SHP77 (cell line): ENCODE data around the gene CHST10.
"Not testable (repeated sequence)": the region's sequence is repeated elsewhere in the genome, so short reads cannot be mapped to it uniquely, and the experiment has no call there.

Experiments
- DNase-seq, 2 experiments: peaks; one replicate each; lab custom pipeline; 2025; lab: John Stamatoyannopoulos, UW

Gene CHST10, protein sequence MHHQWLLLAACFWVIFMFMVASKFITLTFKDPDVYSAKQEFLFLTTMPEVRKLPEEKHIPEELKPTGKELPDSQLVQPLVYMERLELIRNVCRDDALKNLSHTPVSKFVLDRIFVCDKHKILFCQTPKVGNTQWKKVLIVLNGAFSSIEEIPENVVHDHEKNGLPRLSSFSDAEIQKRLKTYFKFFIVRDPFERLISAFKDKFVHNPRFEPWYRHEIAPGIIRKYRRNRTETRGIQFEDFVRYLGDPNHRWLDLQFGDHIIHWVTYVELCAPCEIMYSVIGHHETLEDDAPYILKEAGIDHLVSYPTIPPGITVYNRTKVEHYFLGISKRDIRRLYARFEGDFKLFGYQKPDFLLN

GRCh38 chr2:100416935-100417710 is at the start of gene CHST10:
Gene CHST10 (minus strand): TSS chr2:100417668. CDS start chr2:100406675, 10,993 bp downstream.
- peak in 1 of 2 experiments; percentile 13 for DNase-seq

DNA sequence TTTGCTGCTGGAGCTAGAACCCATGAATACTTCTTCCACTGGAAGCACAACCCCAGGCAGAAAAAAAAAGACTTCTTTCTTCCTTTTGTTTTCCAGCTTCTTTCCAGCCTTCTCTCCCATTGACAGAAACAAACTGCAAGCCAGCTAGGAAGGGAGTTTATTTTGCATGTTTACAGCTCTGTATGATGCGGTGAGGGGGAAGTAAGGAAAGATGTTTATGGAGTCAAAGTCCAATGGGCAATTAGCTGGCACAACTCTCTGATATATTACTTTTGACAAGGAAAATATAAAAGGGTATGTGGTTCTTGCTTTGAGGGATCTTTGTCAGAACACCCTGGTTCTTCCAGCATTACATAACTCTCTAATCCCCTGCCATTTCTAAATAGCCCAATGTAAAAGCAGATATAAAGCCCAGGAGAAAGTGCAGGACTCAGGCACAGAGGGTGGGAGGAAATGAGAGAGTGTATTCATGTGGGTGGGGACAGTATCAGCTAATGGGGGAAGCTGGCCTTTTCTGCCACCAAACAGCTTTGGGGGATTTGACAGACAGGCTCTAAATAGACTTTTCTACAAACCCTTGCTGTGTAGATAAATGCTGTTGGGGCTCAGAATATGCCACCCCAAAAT is 43.5 kb upstream of the CHST10 start:
- DNase-seq, result no peak

DNA sequence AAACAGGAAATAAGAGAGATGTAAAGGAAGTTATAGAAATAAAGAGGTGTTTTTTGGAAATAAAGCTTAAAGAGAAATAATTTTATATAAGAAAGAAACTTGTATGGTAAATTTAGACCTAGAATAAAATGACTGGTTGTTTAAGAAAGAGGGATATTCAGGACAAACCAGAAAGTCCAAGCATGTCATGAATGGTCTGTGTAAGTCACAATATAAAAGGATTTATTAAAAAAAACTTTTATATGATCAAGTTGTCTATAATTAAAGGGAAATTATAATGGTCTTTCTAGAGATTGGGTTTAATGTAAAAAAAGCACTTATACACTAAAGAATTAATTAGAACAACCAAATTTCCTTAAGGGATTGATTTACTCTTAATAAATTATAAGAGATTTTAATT is 38.9 kb upstream of the CHST10 start:
- DNase-seq, result not testable (repeated sequence)

- no peak for DNase-seq
Measured at GRCh38 chr2:100453853-100454252, 36.4 kb upstream of the CHST10 start.

GRCh38 chr2:100451734-100452133 is 34.3 kb upstream of the CHST10 start:
- DNase-seq, result no peak

GRCh38 chr2:100451092-100451491 is 33.6 kb upstream of the CHST10 start:
- no peak for DNase-seq

DNA sequence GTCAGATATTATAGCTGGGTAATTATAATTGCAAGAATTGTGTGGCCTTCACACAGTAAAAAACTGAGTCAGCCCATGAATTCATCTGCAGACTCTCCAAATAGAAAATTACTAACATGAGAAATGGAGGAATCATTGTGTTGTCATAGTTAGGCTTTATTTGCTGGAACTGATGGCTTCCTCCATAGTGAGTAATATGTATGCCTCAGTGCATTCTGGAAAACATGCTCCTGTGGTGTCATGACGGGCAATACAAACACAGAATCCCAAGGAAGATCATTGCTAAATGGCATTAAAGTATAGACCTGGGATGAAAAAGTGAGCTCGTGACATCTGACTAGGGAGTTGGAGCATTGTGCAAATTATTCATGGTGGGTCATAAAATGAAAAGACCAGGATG is 29.2 kb upstream of the CHST10 start:
- DNase-seq, result no peak

- DNase-seq, result no peak
Measured at GRCh38 chr2:100437751-100438150, 20.3 kb upstream of the CHST10 start.

DNA sequence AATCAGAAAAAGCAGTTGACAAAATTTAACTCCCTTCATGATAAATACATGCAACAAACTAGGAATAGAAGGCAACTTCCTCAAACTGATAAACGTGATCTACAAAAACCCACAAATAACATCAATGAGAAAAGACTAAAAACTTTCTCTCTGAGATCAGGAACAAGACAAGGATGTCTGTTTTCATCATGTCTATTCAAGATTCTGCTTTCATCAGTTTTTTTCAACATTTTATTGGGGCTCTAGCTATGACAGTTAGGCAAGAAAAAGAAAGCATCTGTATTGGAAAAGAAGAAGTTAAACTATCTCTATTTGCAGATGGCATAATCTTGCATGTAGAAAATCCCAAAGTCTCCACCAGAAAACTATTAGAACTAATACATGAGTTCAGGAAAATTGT is 12.3 kb upstream of the CHST10 start:
- DNase-seq, result no peak

DNA sequence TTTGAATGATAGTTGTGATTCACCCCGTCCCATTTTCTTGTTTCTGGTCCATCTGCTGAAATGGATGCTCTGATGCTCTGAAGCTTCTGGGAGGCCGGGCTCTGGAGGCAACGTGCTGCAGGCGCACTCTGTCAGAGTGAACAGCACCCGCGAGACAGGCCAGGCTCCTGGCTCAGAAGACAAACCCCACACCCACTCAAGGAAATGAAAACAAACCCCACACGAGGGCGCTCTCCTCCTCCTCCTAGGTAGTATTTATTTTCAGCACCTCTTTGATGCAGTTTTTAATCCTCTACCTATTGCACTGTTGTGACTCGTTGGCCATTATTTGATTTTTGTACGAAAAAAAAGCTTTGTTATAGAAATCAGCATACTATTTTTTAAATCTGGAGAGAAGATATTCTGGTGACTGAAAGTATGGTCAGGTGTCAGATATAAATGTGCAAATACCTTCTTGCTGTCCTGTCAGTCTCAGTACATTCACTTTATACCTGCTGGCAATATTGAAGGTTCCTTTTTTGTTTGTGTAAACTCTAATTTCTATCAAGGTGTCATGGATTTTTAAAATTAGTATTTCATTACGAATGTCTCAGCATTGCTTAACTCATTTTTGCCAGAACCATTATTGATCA is 10.3 kb upstream of the CHST10 start:
- peak; percentile 38 to 40 for DNase-seq

DNA sequence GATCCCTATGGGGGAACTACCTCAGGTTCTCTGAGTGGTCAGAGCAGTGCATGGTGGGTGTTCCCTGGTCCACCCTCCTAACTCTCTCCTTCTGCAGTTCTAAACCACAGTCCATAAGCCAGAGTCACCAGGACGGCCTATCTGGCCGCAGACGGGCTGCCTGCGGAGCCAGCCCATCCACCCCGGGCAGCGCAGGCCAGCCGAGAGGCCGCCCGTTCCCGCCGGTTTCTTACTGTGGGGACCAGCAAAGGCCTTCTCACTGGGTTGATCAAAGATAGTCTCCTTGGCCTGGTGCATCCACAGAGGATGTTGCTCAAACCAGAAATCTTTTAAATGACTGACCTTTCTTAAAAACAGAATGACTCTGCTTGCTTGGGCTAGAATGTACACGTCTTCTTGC is 9.6 kb upstream of the CHST10 start:
- no peak for DNase-seq

DNA sequence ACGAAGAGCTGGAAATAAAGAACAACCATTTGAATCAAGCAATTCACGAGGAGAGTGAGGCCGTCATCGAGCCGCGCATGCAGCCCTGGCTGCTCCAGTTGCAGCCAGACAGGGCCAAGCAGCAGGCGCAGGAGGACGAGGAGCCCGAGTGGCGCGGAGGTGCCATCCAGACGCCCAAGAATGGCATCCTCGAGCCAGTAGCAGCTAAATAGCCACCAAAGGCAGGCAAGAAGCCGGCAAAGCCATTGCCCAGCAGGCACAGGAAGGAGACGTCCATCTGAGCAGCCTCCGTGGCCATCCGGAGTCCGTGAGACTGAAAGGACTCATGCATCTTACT is 8.9 kb upstream of the CHST10 start:
- DNase-seq, result no peak

GRCh38 chr2:100425573-100426383 is 8.3 kb upstream of the CHST10 start:
- no peak for DNase-seq

- DNase-seq, result no peak
Measured at GRCh38 chr2:100425107-100425506, 7.6 kb upstream of the CHST10 start.

DNA sequence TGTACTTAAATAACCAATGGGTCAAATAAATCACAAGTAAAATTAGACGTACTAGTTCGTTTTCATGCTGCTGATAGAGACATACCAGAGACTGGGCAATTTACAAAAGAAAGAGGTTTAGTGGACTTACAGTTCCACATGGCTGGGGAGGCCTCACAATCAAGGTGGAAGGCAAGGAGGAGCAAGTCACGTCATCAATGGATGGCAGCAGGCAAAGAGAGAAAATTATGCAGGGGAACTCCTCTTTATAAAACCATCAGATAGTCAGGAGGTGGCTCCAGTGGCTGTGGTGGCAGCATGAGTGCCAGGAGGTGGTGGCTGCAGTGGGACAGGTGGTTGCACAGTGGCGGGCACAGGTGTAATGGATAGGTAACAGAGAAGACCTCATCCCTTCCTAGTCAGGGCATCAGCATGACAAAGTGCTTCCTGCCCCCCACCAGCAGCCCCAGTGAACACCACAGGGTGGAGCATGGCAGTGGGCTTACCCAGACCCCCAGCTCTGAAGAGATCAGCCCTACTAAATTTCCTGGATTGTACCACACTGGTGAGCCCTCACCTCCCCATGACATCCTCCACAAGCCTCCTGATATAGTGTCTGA is 6.9 kb upstream of the CHST10 start:
- no peak for DNase-seq

DNA sequence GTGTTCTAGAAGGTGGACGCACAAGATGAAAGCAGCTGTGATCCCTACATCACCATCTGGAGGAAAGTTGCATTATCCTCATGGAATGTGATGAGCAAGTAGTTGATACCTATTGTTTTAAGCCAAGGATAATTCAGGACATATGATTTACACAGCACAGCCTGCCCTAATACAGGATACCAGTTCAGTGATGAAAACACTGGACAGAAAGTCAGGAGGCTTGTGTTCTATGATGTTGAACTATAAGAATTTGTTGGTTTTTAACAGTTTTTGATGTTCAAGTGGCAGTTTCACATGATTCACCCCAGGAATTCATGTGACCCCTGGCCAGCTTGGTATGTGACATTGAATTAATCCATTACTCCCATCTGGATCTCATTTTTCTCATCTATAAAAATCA is 6.2 kb upstream of the CHST10 start:
- DNase-seq, result no peak

- DNase-seq, result peak in 1 of 2 experiments; percentile 10
Measured at GRCh38 chr2:100422320-100423055, 5.0 kb upstream of the CHST10 start.

DNA sequence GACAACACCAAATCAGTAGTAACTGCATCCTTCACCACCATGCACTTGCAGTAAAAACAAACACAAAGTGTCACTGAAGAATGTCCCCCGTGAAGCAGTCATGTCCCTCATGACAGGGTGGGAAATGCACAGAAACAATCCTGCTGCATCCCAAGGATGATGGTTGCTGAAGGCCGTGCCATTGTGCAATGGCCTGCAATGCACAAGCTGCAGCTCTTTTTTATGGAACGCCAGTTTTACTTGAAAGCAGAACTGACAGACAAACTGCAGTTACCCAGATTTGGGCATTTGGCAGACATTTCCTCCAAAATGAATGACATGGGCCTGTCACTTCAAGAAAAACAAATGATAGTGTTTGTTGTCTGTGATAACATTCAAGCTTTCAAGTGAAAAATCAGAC is 2.4 kb upstream of the CHST10 start:
- no peak for DNase-seq

DNA sequence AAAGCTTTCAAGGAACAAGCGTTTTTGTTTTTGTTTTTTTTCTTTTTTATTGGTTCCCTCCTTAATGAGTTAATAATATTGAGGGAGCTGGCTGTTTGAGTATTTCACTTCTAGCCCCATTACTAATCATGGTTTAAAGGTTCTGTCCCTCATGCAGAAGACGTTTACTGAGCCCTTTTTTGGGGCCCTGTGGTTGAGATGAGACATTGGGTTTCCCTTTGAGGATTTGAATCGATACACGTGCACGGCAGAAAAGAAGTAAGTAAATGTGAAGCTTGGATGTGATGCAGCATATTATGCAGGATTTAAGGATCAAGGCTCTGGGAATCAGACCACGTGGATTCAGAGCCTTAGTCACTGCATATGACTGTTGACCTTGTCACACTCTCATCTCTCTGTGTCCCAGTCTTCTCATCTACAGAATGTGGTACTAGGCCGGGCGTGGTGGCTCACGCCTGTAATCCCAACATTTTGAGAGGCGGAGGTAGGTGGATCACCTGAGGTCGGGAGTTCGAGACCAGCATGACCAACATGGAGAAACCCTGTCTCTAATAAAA is 1.0 kb upstream of the CHST10 start:
- DNase-seq, result no peak

DNA sequence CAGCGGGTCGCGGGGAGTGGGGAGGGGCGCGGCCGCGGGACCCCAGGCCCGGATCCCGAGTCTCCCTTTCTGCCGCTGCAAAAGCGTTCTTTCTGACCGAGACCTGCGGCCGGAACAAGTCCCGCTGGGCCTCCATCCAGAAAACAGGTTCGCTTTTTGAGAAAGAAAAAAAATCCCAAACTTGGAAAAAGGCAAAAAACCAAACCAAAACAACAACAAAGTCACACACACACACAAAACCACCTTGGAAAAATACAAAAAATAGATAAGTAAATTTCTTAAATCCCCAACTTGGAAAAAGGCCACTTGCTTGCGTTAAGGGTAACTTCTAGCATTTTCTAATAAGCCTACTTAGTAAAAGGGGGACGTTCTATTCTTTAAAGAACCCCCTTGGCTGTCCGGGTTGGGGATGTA is 250 bp upstream of the CHST10 start:
- no peak for DNase-seq
